Astrocyte (in vitro differentiated cells and primary cell): ENCODE data around the gene SCARF2. TPM values are rescaled to one million over a fixed set of nuclear protein-coding genes. Genes with fewer than 3 reads are reported as not detected.
A peak's percentile ranks its signal among the peaks of the same experiment; 100 is the strongest.

Source experiments
- DNase-seq: peaks from one replicate; pipeline ENCODE4 v3.0.0-alpha.2; 2010; ENCODE audit warnings: low read depth
- FAIRE-seq: peaks from 2 replicates; lab custom pipeline; 2011; peaks lifted over from hg19 to GRCh38; lab: Jason Lieb, UNC
- H2AFZ ChIP-seq: 2 replicates; pipeline ENCODE4 v1.6.0; 2012; ENCODE audit warnings: low read depth, low read length, inconsistent platforms
- H3K27ac ChIP-seq: 2 replicates; pipeline ENCODE4 v1.5.1; 2011; ENCODE audit warnings: low read depth, low read length, inconsistent platforms
- H3K27me3 ChIP-seq: 2 replicates; pipeline ENCODE4 v1.6.0; 2011; ENCODE audit warnings: low read length, inconsistent platforms; ENCODE audit not compliant: insufficient read depth
- H3K36me3 ChIP-seq: 2 replicates; pipeline ENCODE4 v1.5.1; 2011; ENCODE audit warnings: low read length, inconsistent platforms; ENCODE audit not compliant: insufficient read depth
- H3K4me1 ChIP-seq: 2 replicates; pipeline ENCODE4 v1.5.1; 2011; ENCODE audit warnings: low read length, inconsistent platforms; ENCODE audit not compliant: insufficient read depth
- H3K4me2 ChIP-seq: 2 replicates; pipeline ENCODE4 v1.6.0; 2012; ENCODE audit warnings: low read length, inconsistent platforms
- H3K4me3 ChIP-seq: 2 replicates; pipeline ENCODE4 v1.5.1; 2011; ENCODE audit warnings: low read depth, mild to moderate bottlenecking, low read length, inconsistent platforms; ENCODE audit not compliant: insufficient read depth
- H3K79me2 ChIP-seq: 2 replicates; pipeline ENCODE4 v1.6.0; 2012; ENCODE audit warnings: mild to moderate bottlenecking, low read length, inconsistent platforms; ENCODE audit not compliant: insufficient read depth
- H3K9ac ChIP-seq: 2 replicates; pipeline ENCODE4 v1.6.0; 2012; ENCODE audit warnings: mild to moderate bottlenecking, low read length, inconsistent platforms
- H3K9me3 ChIP-seq: 2 replicates; pipeline ENCODE4 v1.5.1; 2012; ENCODE audit warnings: low read depth, mild to moderate bottlenecking, low read length, inconsistent platforms; ENCODE audit not compliant: insufficient read depth
- H4K20me1 ChIP-seq: 2 replicates; pipeline ENCODE4 v1.6.0; 2012; ENCODE audit warnings: low read length, inconsistent platforms; ENCODE audit not compliant: insufficient read depth
- H3K27ac Mint-ChIP-seq: one replicate; pipeline ENCODE4 v1.8.0; 2021; ENCODE audit warnings: mild to moderate bottlenecking, mixed read lengths; ENCODE audit not compliant: unreplicated experiment
- H3K27me3 Mint-ChIP-seq: one replicate; pipeline ENCODE4 v1.8.0; 2021; ENCODE audit warnings: low read depth, mixed read lengths; ENCODE audit not compliant: unreplicated experiment
- H3K36me3 Mint-ChIP-seq: one replicate; pipeline ENCODE4 v1.8.0; 2021; ENCODE audit warnings: low read depth, mixed read lengths; ENCODE audit not compliant: unreplicated experiment
- H3K4me1 Mint-ChIP-seq: one replicate; pipeline ENCODE4 v1.8.0; 2021; ENCODE audit warnings: low read depth, mixed read lengths; ENCODE audit not compliant: unreplicated experiment
- H3K4me3 Mint-ChIP-seq: one replicate; pipeline ENCODE4 v1.8.0; 2021; ENCODE audit warnings: mild to moderate bottlenecking, moderate library complexity, mixed read lengths; ENCODE audit not compliant: unreplicated experiment
- H3K9me3 Mint-ChIP-seq: one replicate; pipeline ENCODE4 v1.8.0; 2021; ENCODE audit warnings: mild to moderate bottlenecking, mixed read lengths; ENCODE audit not compliant: unreplicated experiment
- CTCF ChIP-seq: IDR thresholded peaks from 2 replicates; pipeline ENCODE4 v1.5.1; 2011; ENCODE audit warnings: low read depth, mild to moderate bottlenecking, inconsistent platforms, low read length, moderate library complexity; ENCODE audit not compliant: insufficient read depth
- EZH2 ChIP-seq: IDR thresholded peaks from 2 replicates; pipeline ENCODE4 v1.6.1; 2012; ENCODE audit warnings: mild to moderate bottlenecking, low read length, inconsistent platforms; ENCODE audit not compliant: insufficient read depth
- total RNA-seq: library from RNA; stranded (reverse); gene quantifications from 2 replicates; pipeline ENCODE4 v1.2.1, GENCODE V29; 2021

Gene SCARF2
- total RNA-seq, 1 donor from 2014 or later = 17.3 TPM

- Histone ChIP-seq H3K4me1 (peaks cover 7% of the 10 kb centered on the region), H3K4me3 (no peak overlapping the region), H3K27me3 (no peaks in the 10 kb centered on the region), H4K20me1 (peaks cover 33% of the 10 kb centered on the region), H3K79me2 (no peaks in the 10 kb centered on the region), H3K9ac (no peak overlapping the region), H3K36me3 (peaks cover 4% of the 10 kb centered on the region), H3K27ac (no peak overlapping the region), H2AFZ (no peak overlapping the region), H3K9me3 (no peaks in the 10 kb centered on the region), H3K4me2 (peak overlapping the region; percentile 41)
- no peak overlapping the region for H3K27ac Mint-ChIP-seq
- H3K4me1 Mint-ChIP-seq = peaks cover 2% of the 10 kb centered on the region
- peaks cover 21% of the 10 kb centered on the region for H3K27me3 Mint-ChIP-seq
- TF ChIP-seq CTCF = no peak
- no peak for TF ChIP-seq EZH2
- H3K9me3 Mint-ChIP-seq = no peaks in the 10 kb centered on the region
- DNase-seq = peak; percentile 50
- peaks cover 10% of the 10 kb centered on the region for H3K36me3 Mint-ChIP-seq
- no peak overlapping the region for H3K4me3 Mint-ChIP-seq
- FAIRE-seq = no peak
These were observed 15.2 kb downstream of the SCARF2 start for GRCh38 chr22:20422271-20423007.

GRCh38 chr22:20421507-20421874, 16.1 kb downstream of the SCARF2 start:
- H2AFZ ChIP-seq = no peak overlapping the region
- no peak overlapping the region for H3K4me3 Mint-ChIP-seq

More at GRCh38 chr22:20421507-20421874, 16.1 kb downstream of the SCARF2 start:
- Histone ChIP-seq H4K20me1 (peaks cover 25% of the 10 kb centered on the region), H3K9me3 (no peaks in the 10 kb centered on the region), H3K4me3 (no peak overlapping the region), H3K9ac (no peak overlapping the region), H3K79me2 (no peaks in the 10 kb centered on the region), H3K27ac (no peak overlapping the region), H3K27me3 (no peaks in the 10 kb centered on the region), H3K36me3 (no peaks in the 10 kb centered on the region), H3K4me2 (no peak overlapping the region), H3K4me1 (peaks cover 7% of the 10 kb centered on the region)
- Mint-ChIP-seq H3K27ac (no peak overlapping the region), H3K27me3 (peaks cover 13% of the 10 kb centered on the region), H3K4me1 (peaks cover 2% of the 10 kb centered on the region), H3K9me3 (no peaks in the 10 kb centered on the region), H3K36me3 (peaks cover 3% of the 10 kb centered on the region)
- no peak for TF ChIP-seq EZH2
- no peak for TF ChIP-seq CTCF
- DNase-seq = no peak
- FAIRE-seq = no peak
